Measurements from ENCODE around the gene VSX2.

Gene VSX2

DNA sequence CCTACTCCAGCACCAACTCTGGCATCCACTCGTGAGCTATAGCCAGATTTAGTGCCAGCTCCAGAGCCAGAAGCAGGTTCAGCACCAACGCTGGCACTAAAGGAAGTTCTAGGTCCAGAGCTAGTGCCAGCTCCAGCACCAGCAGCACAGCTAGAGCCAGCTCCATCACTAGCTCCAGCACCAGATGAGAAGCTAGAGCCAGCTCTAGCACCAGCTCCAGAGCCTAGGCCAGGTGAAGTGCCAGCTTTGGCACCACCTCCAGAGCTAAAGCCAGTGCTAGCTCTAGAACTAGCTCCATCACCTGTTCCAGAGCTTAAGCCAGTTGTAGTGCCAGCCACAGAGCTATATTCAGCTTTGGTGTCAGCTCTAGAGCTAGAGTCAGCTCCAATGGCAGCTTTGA, 38.8 kb downstream of the VSX2 start:
- DNase-seq (ENCODE audit: low read depth), result no peak

DNA sequence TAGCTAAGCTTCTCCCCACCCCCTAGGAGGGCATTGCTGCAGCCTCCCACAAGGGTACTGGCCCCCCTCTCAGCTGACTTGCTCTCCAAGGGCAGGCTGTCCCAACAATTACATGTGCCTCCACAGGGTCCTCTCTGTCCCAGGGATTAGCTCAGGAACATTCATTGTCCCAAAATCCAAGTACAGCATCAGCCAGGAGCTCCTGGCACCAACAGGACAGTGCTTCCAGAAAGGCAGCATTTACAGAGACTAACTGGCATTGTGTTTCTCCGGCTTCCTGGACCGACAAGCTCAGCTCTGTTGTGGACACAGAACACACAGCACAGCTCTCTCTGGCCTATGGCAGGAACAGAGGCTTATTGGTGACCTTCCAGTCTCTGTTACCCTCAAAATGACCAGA, 41.8 kb downstream of the VSX2 start:
- TF ChIP-seq, protein P1, sequence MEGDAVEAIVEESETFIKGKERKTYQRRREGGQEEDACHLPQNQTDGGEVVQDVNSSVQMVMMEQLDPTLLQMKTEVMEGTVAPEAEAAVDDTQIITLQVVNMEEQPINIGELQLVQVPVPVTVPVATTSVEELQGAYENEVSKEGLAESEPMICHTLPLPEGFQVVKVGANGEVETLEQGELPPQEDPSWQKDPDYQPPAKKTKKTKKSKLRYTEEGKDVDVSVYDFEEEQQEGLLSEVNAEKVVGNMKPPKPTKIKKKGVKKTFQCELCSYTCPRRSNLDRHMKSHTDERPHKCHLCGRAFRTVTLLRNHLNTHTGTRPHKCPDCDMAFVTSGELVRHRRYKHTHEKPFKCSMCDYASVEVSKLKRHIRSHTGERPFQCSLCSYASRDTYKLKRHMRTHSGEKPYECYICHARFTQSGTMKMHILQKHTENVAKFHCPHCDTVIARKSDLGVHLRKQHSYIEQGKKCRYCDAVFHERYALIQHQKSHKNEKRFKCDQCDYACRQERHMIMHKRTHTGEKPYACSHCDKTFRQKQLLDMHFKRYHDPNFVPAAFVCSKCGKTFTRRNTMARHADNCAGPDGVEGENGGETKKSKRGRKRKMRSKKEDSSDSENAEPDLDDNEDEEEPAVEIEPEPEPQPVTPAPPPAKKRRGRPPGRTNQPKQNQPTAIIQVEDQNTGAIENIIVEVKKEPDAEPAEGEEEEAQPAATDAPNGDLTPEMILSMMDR (conservative IDR thresholded peaks at IDR 0.05; ENCODE audit: control insufficient read depth, insufficient read depth, low read depth, low read length), result no peak
- no peak for DNase-seq (ENCODE audit: low read depth)
- H3K4me3 ChIP-seq (ENCODE audit: control insufficient read depth, low read depth, low read length), result no peak overlapping the region

More for the DNA sequence above, 38.8 kb downstream of the VSX2 start:
- TF ChIP-seq, protein P1 (conservative IDR thresholded peaks at IDR 0.05; ENCODE audit: control insufficient read depth, insufficient read depth, low read depth, low read length), result no peak
- H3K4me3 ChIP-seq (ENCODE audit: control insufficient read depth, low read depth, low read length), result no peak overlapping the region

GRCh38 chr14:74286736-74287135, 47.5 kb downstream of the VSX2 start:
- TF ChIP-seq, protein P1 (conservative IDR thresholded peaks at IDR 0.05; ENCODE audit: control insufficient read depth, insufficient read depth, low read depth, low read length), result no peak
- no peak for DNase-seq (ENCODE audit: low read depth)
- H3K4me3 ChIP-seq (ENCODE audit: control insufficient read depth, low read depth, low read length), result no peak overlapping the region

- DNase-seq (ENCODE audit: low read depth), result no peak
- H3K4me3 ChIP-seq (ENCODE audit: control insufficient read depth, low read depth, low read length), result no peak overlapping the region
- TF ChIP-seq, protein P1 (conservative IDR thresholded peaks at IDR 0.05; ENCODE audit: control insufficient read depth, insufficient read depth, low read depth, low read length), result no peak
These were observed 50.6 kb downstream of the VSX2 start for GRCh38 chr14:74289801-74290200.

DNA sequence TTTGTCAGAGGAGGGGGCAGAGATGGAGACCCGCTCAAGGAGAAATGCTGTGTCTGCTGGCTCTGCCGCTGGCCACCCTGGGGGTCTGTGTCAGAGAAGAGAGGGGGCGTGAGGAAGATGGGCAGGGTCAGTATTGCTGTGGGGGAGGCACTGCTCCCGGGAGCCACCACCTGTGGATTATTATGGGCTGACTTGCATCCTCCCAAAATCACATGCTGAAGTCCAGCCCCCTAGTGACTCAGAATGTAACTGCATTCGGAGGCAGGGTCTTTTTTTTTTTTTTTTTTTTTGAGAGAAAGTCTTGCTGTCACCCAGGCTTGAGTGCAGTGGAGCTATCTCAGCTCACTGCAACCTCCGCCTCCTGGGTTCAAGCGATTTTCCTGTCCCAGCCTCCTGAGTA, 51.2 kb downstream of the VSX2 start:
- H3K4me3 ChIP-seq (ENCODE audit: control insufficient read depth, low read depth, low read length), result no peak overlapping the region
- TF ChIP-seq, protein P1 (conservative IDR thresholded peaks at IDR 0.05; ENCODE audit: control insufficient read depth, insufficient read depth, low read depth, low read length), result peak; percentile 37
- DNase-seq (ENCODE audit: low read depth), result peak; percentile 42

- H3K4me3 ChIP-seq (ENCODE audit: control insufficient read depth, low read depth, low read length), result no peak overlapping the region
- TF ChIP-seq, protein P1 (conservative IDR thresholded peaks at IDR 0.05; ENCODE audit: control insufficient read depth, insufficient read depth, low read depth, low read length), result no peak
- no peak for DNase-seq (ENCODE audit: low read depth)
These were observed 52.8 kb downstream of the VSX2 start for GRCh38 chr14:74292061-74292460.

DNA sequence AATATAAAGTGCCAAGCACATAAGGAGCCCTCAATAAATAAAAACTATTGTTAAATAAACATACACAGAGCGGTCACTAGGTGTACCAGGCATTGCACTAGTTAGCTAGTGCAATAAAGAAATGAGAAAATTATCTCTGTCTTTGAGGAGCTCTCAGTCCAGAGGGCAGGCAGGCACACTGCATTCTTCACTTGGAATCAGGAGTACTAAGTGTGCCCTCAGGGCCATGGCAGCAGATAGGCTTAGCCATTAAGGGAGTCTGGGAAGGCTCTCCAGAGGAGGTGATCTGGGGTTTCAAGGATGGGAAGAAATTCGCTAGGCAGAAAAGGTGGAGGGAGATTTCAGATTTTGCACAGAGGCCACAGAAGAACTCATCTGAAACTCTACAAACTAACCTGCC, 54.4 kb downstream of the VSX2 start:
- H3K4me3 ChIP-seq (ENCODE audit: control insufficient read depth, low read depth, low read length), result no peak overlapping the region
- no peak for DNase-seq (ENCODE audit: low read depth)
- TF ChIP-seq, protein P1 (conservative IDR thresholded peaks at IDR 0.05; ENCODE audit: control insufficient read depth, insufficient read depth, low read depth, low read length), result no peak

Measured in fibroblast of mammary gland (primary cell).